ENCODE data around the gene CEP350.

DNA sequence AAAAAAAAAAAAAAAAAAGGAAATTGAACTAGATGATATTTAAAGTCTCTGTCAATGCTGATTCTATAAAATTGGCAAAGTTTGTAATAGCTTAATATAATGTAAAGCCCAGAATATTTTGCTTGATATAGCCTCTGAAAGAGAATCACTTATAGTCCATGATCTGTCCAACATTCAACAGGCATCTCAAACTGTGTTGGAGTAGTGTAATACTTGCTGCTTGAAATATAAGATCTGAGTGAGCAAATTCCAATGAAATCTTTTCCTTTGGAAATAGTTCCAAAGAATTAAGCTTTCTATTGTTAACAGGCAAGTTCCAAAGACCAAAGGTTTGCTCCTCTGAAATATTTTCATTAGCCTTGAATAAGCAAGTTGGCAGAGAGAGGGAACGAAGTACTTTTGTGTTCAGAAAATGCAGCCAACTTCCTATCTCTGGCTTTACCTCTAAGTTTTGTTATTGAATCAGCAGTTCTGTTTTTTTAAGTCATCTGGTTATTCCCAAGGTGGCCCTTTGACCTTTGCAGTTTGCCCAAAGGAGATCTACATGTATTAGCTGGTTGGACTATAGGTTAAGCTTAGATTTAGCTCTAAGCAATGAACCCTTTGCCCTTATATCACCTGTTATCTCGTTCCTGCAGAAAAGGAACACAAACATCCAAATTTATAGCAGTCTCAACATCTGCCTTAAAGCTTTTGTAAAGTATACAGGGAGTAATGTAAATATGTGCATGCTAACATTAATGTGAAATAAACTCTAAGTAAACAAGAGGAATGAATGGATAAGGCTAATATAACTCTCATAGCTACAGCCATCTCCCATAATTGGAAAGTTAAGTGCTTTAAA, 24.4 kb upstream of the CEP350 start:
- TF ChIP-seq CTCF (IDR thresholded peaks at IDR 0.05) (no peak), POLR2A (IDR thresholded peaks at IDR 0.05) (no peak), POLR2AphosphoS5 (IDR thresholded peaks at IDR 0.05) (no peak)
